ENCODE results near the gene IL19. TPM values are rescaled to one million over a fixed set of nuclear protein-coding genes. Genes with fewer than 3 reads are reported as not detected.

IL19 gene
- polyA plus RNA-seq, 4 donors, result 0.51 to 1.0 (median 0.68) TPM

- no peak for DNase-seq (ENCODE audit: low read depth in 4 of 4, low spot score in 2 of 4)
These were observed 27.2 kb downstream of the IL19 start for GRCh38 chr1:206797534-206798383.

DNA sequence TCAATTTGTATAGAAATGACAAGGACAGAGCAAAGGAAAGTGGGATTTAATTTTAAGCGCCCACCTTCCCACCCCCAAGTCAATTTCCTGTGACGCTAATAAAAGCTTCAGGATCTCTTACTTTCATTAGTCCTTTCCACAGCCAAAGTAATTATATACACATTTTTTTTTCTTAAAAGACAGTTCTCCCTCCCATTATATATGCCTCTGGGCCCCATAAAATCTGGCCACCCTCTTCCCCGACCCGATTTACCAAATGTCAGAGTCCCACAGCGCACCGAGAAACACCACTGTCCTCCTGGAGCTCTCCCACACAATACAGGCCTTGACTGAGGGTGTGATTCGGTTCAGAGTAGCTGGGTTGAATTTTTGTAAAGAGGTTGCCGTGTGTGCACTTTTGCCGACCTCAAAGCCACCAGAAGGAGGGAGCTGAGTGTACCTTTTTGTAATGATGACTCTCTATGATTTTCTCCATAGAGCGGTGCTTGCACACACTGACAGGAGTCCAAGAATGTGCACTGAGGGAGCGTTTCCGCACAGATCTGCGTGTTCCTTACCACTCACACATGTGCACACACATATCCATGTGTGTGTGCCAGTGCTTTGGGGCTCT, 27.9 kb downstream of the IL19 start:
- no peak for DNase-seq (ENCODE audit: low read depth in 4 of 4, low spot score in 2 of 4)

- no peak for DNase-seq (ENCODE audit: low read depth in 4 of 4, low spot score in 2 of 4)
These were observed 28.7 kb downstream of the IL19 start for GRCh38 chr1:206799311-206799710.

DNA sequence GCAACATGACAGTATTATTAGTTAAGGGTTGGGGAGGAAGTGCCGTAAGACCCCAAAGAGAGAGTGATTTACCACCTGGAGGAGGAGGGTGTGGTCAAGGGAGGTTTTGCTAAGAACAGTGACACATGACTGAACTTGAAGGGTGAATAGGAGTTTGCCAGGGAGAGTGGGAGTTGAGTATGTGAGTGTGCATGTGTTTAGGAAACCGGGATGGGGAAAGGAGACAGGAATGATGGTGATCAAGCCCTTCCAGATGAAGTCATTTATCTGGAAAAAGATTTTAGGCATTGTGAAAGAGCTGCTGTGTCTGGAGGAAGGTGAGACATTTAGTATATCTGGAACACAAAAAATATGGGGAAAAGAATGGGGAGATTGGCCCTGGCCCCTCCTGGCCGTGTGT, 29.8 kb downstream of the IL19 start:
- DNase-seq (ENCODE audit: low read depth in 4 of 4, low spot score in 2 of 4), result no peak

DNA sequence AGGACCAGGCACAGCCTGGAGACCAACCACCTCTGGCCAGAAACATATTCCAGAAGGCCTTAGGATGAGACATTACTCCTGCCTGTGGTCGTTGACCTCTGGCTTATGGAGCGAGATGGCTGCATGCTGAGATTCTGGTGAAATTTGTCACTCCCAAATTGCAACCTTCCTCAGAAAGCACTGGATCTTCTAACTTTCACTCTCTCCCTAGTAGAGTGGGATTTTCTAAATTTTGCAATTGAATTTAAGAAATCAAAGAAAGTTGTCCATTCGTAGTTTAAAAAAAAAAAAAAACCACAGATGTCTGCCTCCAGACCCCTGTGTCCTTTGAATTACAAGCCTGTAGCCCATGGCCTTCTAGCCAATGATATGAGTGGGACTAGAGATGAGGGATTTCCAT, 30.3 kb downstream of the IL19 start:
- DNase-seq (ENCODE audit: low read depth in 4 of 4, low spot score in 2 of 4), result no peak

DNA sequence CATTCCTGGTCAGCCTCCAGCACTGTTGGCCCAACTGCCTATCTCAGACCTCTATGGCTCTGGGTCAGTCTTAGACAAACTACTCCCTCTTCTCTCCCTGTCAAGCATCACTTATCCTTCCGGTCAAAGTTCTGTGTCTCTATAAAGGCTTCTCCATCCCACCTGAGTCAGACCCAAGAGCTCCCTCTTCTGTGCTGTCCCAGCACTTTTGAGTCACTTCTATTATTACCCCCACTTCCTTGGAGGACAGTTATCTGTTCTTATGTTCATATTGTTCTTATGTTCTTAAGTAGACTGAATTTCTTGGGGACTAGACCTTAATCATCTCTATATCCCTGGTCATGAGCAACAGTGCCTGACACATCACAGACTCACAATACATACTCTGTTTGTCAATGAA, 30.9 kb downstream of the IL19 start:
- no peak for DNase-seq (ENCODE audit: low read depth in 4 of 4, low spot score in 2 of 4)

- no peak for DNase-seq (ENCODE audit: low read depth in 4 of 4, low spot score in 2 of 4)
These were observed 31.8 kb downstream of the IL19 start for GRCh38 chr1:206802401-206802800.

GRCh38 chr1:206803221-206803730, 32.7 kb downstream of the IL19 start:
- no peak for DNase-seq (ENCODE audit: low read depth in 4 of 4, low spot score in 2 of 4)

- no peak for DNase-seq (ENCODE audit: low read depth in 4 of 4, low spot score in 2 of 4)
These were observed 33.7 kb downstream of the IL19 start for GRCh38 chr1:206804156-206804737.

DNA sequence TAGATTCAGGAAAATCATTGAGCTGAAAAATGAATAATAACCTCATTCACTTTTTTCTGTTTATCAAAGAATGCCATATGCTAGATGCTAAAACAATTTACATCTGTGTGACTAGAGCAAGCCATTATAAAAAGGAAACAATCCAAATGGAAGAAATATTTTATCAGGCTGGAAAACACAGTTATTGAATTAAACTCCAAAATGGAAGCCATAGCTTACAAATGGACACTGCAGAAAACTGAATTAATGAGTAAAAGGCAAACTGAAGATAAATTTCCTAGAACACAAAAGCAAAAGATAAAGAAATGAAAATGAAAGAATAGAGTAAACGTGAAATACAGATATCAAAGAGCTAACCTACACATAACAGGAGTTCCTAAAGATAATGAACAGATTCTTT, 34.8 kb downstream of the IL19 start:
- no peak for DNase-seq (ENCODE audit: low read depth in 4 of 4, low spot score in 2 of 4)

DNA sequence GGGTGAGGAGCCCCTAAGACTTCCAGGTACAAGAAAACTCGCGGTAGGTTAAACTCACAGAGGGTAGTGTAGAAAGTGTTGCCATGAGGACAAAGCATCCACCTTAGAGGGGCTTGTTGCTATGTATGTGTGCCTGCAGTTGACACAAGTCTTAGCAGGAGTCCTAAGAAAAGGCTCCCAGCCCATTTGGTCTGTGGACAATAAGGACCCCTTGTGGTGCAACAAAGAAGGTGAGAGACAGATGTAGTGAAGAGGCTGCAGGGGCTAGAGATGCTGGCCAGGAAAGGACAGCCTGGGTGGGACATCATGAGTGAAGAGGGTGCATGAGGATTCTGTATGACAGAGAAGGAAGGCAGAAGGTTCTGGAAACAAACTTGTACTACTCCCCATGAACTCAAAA, 38.0 kb downstream of the IL19 start:
- DNase-seq (ENCODE audit: low read depth in 4 of 4, low spot score in 2 of 4), result no peak

GRCh38 chr1:206809504-206810084, 39.0 kb downstream of the IL19 start:
- no peak for DNase-seq (ENCODE audit: low read depth in 4 of 4, low spot score in 2 of 4)

GRCh38 chr1:206812471-206812870, 41.9 kb downstream of the IL19 start:
- DNase-seq (ENCODE audit: low read depth in 4 of 4, low spot score in 2 of 4), result no peak

DNA sequence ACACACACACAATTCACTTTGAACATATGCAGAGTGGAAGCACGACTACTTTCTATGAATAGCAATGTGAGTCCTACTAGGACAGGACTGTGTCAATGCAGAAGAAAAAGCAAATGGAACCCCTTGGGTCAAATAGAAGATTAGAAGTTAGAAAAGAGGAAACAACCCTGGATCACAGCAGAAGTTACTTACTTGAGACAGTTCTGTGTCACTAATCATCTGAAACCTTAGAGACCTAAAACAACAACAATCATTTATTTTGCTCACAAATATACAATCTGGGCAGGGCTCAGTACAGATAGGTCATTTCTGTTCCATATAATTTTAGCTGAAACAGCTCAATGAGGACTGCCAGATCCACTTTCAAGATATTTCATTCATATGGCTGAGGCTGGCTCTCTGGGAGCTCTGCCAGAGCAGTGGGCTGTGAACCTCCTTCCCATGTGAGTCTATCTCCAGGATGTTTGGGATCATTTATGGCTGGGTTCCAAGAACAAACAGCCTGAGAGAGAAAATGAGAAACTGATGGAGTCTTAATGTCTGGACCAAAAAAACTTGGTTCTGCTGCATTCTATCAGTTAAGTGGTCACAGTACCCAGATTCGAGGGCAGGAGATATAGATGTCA, 44.3 kb downstream of the IL19 start:
- no peak for DNase-seq (ENCODE audit: low read depth in 4 of 4, low spot score in 2 of 4)

DNA sequence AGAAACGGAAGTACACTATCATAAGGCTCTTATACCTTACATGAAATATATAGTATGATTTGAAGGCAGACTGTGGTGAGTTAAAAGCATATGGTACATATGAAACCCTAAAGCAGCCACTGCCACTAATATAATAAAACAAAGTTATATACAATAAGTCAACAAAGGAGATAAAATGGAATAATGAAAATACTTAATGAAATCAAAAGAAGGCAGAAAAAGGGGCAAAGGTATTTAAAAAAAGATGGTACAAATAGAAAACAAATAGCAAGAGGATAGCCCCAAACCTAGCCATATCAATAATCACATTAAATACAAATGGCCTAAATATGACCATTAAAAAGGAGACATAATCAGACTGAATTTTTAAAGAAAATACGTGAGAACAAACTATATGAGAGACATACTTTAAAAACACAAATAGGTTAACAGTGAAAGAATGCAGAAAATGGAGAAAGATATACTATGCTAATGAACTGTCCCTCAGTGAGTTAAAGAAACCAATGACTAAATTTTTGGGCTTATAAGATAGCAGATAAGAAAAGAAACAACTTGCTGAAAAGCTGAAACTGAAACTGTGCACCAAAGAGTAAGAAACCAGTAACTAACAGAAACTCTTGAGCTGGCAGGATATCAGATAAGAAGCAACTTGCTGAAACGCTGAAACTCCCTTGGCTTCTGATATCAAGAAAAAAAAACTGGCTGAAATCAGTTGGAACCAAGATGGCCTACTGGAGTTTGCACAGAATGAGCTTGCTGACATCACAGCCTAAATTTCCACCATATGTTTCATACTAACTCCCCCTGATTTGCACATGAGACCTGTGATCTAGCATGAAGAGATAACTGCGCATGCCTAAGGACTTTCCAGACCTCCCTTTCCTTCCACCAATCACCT, 46.1 kb downstream of the IL19 start:
- DNase-seq (ENCODE audit: low read depth in 4 of 4, low spot score in 2 of 4), result no peak

DNA sequence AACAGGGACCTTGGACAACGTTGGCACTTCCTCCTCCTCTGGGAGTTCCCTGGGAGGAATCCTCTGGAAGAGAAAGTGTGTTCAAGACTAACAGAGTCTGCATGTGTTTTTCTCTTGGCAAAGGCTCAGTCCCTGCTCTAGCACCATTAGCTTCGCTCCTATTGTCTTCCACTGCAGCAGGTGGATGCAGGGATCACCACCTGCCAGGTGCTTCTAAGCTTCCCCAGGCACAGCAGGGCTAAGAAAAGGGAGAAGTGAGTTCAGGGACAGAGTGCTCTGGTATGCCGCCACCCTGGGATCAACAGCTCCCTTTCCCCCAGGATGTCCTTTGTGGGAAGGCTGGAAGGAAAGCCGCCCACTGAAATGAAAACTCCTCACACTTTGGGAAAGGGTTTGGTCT, 50.9 kb downstream of the IL19 start:
- DNase-seq (ENCODE audit: low read depth in 4 of 4, low spot score in 2 of 4), result no peak

DNA sequence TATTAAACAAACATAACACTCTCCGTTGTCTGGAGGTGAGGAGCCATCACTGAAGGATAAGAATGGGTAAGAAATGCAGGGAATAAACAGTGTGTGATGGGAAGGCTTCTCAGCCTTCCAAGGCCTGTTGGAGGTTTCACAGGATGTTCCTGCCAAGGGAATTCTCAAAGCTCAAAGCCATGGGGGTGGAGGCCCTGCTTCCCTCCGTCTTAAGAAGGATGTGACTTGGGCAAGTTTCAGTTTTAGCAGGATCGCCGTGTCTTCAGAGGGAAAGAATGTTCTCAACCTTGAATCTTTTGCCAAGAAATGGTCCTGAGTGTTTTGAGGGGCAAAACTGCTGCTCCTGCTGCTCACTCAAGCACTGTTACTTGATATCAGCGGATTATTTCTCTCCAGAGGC, 53.2 kb downstream of the IL19 start:
- no peak for DNase-seq (ENCODE audit: low read depth in 4 of 4, low spot score in 2 of 4)

GRCh38 chr1:206824331-206824730, 53.8 kb downstream of the IL19 start:
- DNase-seq (ENCODE audit: low read depth in 4 of 4, low spot score in 2 of 4), result no peak

DNA sequence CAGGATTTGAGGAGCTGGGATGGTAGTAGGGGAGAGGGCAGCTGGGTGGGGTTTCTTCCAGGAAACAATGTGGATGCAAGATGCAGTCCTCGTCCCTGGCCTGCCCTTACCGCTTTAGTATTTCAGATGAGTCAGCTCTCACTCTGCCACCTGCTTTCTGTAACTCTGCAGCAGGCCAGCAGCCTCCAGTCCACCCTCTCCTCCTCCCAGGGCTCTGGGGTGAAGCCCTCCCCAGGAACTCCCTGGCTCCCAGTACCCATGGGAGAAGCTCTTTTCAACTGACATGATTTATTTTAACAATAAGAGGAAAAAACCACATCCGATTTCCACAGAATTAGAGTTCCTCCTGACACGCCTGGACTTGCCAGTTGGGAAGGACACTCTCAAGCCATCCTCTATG, 55.8 kb downstream of the IL19 start:
- no peak for DNase-seq (ENCODE audit: low read depth in 4 of 4, low spot score in 2 of 4)

DNA sequence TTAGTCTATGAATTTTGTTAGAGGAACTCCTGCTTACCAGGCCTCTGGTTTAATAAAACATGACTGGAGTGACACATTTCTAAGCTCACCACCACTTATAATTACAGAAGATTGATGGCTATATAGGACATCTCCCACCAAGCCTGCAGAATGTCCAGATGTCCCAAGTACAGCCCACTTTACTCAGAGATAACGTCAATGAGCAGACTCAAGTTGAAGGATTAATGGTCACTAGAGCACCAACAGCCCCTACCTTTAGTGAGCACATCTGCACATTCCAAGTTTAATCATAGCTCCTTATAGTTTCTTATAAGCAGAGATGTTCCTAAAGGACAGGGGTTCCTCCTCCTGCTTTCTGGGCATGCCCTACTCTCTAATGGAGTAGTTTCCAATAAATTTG, 57.5 kb downstream of the IL19 start:
- no peak for DNase-seq (ENCODE audit: low read depth in 4 of 4, low spot score in 2 of 4)
